H9 (cell line): ENCODE results near the gene SOS1. TPM values are rescaled to one million over a fixed set of nuclear protein-coding genes. Genes with fewer than 3 reads are reported as not detected.

ENCODE experiments used
- DNase-seq: peaks from one replicate; pipeline ENCODE4 v3.0.0-alpha.2; 2017
- H2AFZ ChIP-seq: one replicate; pipeline ENCODE4 v1.6.1; 2013; ENCODE audit warnings: mild to moderate bottlenecking, low read length, control low read depth, moderate library complexity
- H2AK5ac ChIP-seq: 2 replicates; pipeline ENCODE4 v1.6.1; 2013; ENCODE audit warnings: low read length, control low read depth, mixed read lengths; ENCODE audit not compliant: insufficient read length
- H2BK120ac ChIP-seq: one replicate; pipeline ENCODE4 v1.6.1; 2013; ENCODE audit warnings: low read depth, mild to moderate bottlenecking, low read length, control low read depth, inconsistent platforms; ENCODE audit not compliant: poor library complexity, severe bottlenecking
- H2BK12ac ChIP-seq: 2 replicates; pipeline ENCODE4 v1.6.1; 2013; ENCODE audit warnings: low read length, control low read depth, mixed read lengths, low read depth; ENCODE audit not compliant: insufficient read length
- H2BK15ac ChIP-seq: 2 replicates; pipeline ENCODE4 v1.6.1; 2013; ENCODE audit warnings: low read depth, low read length, control low read depth
- H2BK20ac ChIP-seq: one replicate; pipeline ENCODE4 v1.6.1; 2013; ENCODE audit warnings: low read depth, mild to moderate bottlenecking, low read length, control low read depth, inconsistent platforms; ENCODE audit not compliant: poor library complexity, severe bottlenecking
- H2BK5ac ChIP-seq: 2 replicates; pipeline ENCODE4 v1.6.1; 2013; ENCODE audit warnings: low read length, control low read depth, mixed read lengths; ENCODE audit not compliant: insufficient read length
- H3K14ac ChIP-seq: 2 replicates; pipeline ENCODE4 v1.6.1; 2013; ENCODE audit warnings: low read length, control low read depth; ENCODE audit not compliant: insufficient read depth
- H3K18ac ChIP-seq: 2 replicates; pipeline ENCODE4 v1.6.1; 2013; ENCODE audit warnings: low read depth, mild to moderate bottlenecking, mixed read lengths, low read length, control low read depth; ENCODE audit not compliant: insufficient read length
- H3K23ac ChIP-seq: 2 replicates; pipeline ENCODE4 v1.6.1; 2013; ENCODE audit warnings: low read length, control low read depth, mixed read lengths, low read depth; ENCODE audit not compliant: insufficient read length
- H3K23me2 ChIP-seq: 2 replicates; pipeline ENCODE4 v1.6.1; 2013; ENCODE audit warnings: low read depth, mild to moderate bottlenecking, mixed read lengths, low read length, control low read depth; ENCODE audit not compliant: insufficient read length, poor library complexity, severe bottlenecking
- H3K27ac ChIP-seq: 2 replicates; pipeline ENCODE4 v1.5.1; 2013; ENCODE audit warnings: low read length, control low read depth, mixed read lengths, low read depth; ENCODE audit not compliant: insufficient read length
- H3K27me3 ChIP-seq: 2 replicates; pipeline ENCODE4 v1.6.1; 2013; ENCODE audit warnings: low read length, control low read depth, inconsistent platforms; ENCODE audit not compliant: insufficient read depth
- H3K4ac ChIP-seq: 2 replicates; pipeline ENCODE4 v1.6.1; 2013; ENCODE audit warnings: low read depth, mild to moderate bottlenecking, control low read depth, inconsistent platforms, low read length, moderate library complexity
- H3K4me1 ChIP-seq: 2 replicates; pipeline ENCODE4 v1.6.1; 2013; ENCODE audit warnings: low read length, control low read depth, inconsistent platforms; ENCODE audit not compliant: insufficient read depth
- H3K4me2 ChIP-seq: 2 replicates; pipeline ENCODE4 v1.6.1; 2013; ENCODE audit warnings: low read length, control low read depth, mixed read lengths; ENCODE audit not compliant: insufficient read length, insufficient read depth
- H3K56ac ChIP-seq: 2 replicates; pipeline ENCODE4 v1.6.1; 2013; ENCODE audit warnings: low read depth, mild to moderate bottlenecking, mixed read lengths, low read length, control low read depth; ENCODE audit not compliant: insufficient read length
- H3K79me1 ChIP-seq: 2 replicates; pipeline ENCODE4 v1.6.1; 2013; ENCODE audit warnings: low read depth, mild to moderate bottlenecking, moderate library complexity, low read length, control low read depth, inconsistent platforms; ENCODE audit not compliant: insufficient read depth, poor library complexity, severe bottlenecking
- H3K79me2 ChIP-seq: 2 replicates; pipeline ENCODE4 v1.6.1; 2013; ENCODE audit warnings: low read length, control low read depth, inconsistent platforms; ENCODE audit not compliant: insufficient read depth
- H3K9ac ChIP-seq: 2 replicates; pipeline ENCODE4 v1.6.1; 2013; ENCODE audit warnings: low read length, control low read depth, mixed read lengths; ENCODE audit not compliant: insufficient read length; ENCODE audit errors: extremely low read depth
- H3K9me3 ChIP-seq: one replicate; pipeline ENCODE4 v1.6.1; 2013; ENCODE audit warnings: low read depth, low read length, inconsistent platforms; ENCODE audit not compliant: control insufficient read depth
- H3T11ph ChIP-seq: one replicate; pipeline ENCODE4 v1.6.1; 2013; ENCODE audit warnings: mild to moderate bottlenecking, low read length, control low read depth, inconsistent platforms
- H4K20me1 ChIP-seq: one replicate; pipeline ENCODE4 v1.6.1; 2013; ENCODE audit not compliant: control insufficient read depth, insufficient read length, insufficient read depth
- H4K5ac ChIP-seq: 2 replicates; pipeline ENCODE4 v1.6.1; 2013; ENCODE audit warnings: low read depth, mild to moderate bottlenecking, mixed read lengths, low read length, control low read depth; ENCODE audit not compliant: insufficient read length
- H4K8ac ChIP-seq: replicated peaks from 2 replicates; pipeline ENCODE4 v1.6.1; 2013; ENCODE audit warnings: low read length, control low read depth, mixed read lengths, low read depth; ENCODE audit not compliant: insufficient read length
- H4K91ac ChIP-seq: 2 replicates; pipeline ENCODE4 v1.6.1; 2013; ENCODE audit warnings: low read depth, mild to moderate bottlenecking, moderate library complexity, mixed read lengths, low read length, control low read depth; ENCODE audit not compliant: insufficient read length
- H3K27ac Mint-ChIP-seq, 3 experiments: 2 replicates in 2 of 3; 3 replicates in 1 of 3; pipeline ENCODE4 v1.8.0; 2020 to 2021; ENCODE audit warnings: mixed read lengths in 3 of 3, mild to moderate bottlenecking in 1 of 3, moderate library complexity in 1 of 3
- H3K27me3 Mint-ChIP-seq: 2 replicates; pipeline ENCODE4 v1.8.0; 2021; ENCODE audit warnings: low read depth, mild to moderate bottlenecking, moderate library complexity, mixed read lengths
- H3K36me3 Mint-ChIP-seq, 3 experiments: 2 replicates in 2 of 3; 3 replicates in 1 of 3; pipeline ENCODE4 v1.8.0; 2020 to 2021; ENCODE audit warnings: low read depth in 3 of 3, mixed read lengths in 3 of 3; ENCODE audit not compliant: insufficient read depth in 1 of 3
- H3K4me1 Mint-ChIP-seq, 2 experiments: 2 replicates each; pipeline ENCODE4 v1.8.0; 2020; ENCODE audit warnings: mixed read lengths in 2 of 2
- H3K4me3 Mint-ChIP-seq, 2 experiments: 2 replicates in 1 of 2; 3 replicates in 1 of 2; pipeline ENCODE4 v1.8.0; 2020 to 2021; ENCODE audit warnings: mild to moderate bottlenecking in 2 of 2, mixed read lengths in 2 of 2, moderate library complexity in 1 of 2
- H3K9me3 Mint-ChIP-seq, 2 experiments: 2 replicates in 1 of 2; 3 replicates in 1 of 2; pipeline ENCODE4 v1.8.0; 2020; ENCODE audit warnings: mild to moderate bottlenecking in 2 of 2, mixed read lengths in 2 of 2, moderate library complexity in 1 of 2
- CTCF ChIP-seq: fragments of 200-600 bp; sonication (generic); conservative IDR thresholded peaks from 3 replicates; pipeline ENCODE4 v1.8.0; 2021; ENCODE audit warnings: antibody characterized with exemption, mild to moderate bottlenecking
- WGBS: extraction: QIAGEN DNeasy Blood & Tissue Kit; methylation state at CpG from one replicate; pipeline ENCODE4 v1.1.7; 2013; ENCODE audit warnings: missing lambda C conversion rate, low lambda C conversion rate, mixed read lengths; ENCODE audit not compliant: insufficient read length; ENCODE audit errors: extremely low coverage; 5-methylcytosine and 5-hydroxymethylcytosine counted together
- total RNA-seq: library from RNA; stranded (reverse); gene quantifications from 2 replicates; pipeline ENCODE4 v1.2.1, GENCODE V29; 2021

The SOS1 gene
- total RNA-seq, 1 experiment from 2014 or later = 35.8 TPM

DNA sequence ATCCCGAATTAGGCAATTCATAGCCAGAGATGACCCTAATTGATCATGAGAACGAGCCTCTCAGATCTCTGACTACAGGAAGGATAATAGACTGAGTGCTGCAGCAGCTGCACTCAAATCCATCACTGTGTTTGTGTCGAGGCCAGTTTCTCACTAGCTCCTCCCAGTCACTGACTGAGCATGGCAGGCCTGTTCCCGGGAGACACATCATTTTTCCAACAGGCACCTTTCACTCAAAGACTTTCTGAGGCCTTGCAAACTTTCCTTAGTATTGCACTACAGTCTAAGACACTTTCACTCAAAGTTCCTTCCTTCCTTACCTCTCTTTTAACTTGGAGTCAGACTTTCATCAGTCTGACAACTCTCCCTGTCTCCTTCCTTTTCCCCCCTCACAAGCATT is 13.7 kb downstream of the SOS1 start:
- no peak overlapping the region for H2BK15ac ChIP-seq
- H2BK120ac ChIP-seq = no peak overlapping the region
- Mint-ChIP-seq H3K36me3 (peaks cover 4 to 7% (median 5%) of the 10 kb centered on the region in 3 experiments; a peak in 6 of 7 replicates), H3K27me3 (no peaks in the 10 kb centered on the region), H3K4me1 (peaks cover 39 to 41% of the 10 kb centered on the region in 2 experiments), H3K9me3 (no peaks in the 10 kb centered on the region), H3K4me3 (no peak overlapping the region), H3K27ac (peak overlapping the region; percentile 54 to 89 (median 72); a peak in 4 of 7 replicates)
- H2AK5ac ChIP-seq = no peak overlapping the region
- no peaks in the 10 kb centered on the region for H3K27me3 ChIP-seq
- no peak overlapping the region for H3K27ac ChIP-seq
- H3K56ac ChIP-seq = no peak overlapping the region
- no peaks in the 10 kb centered on the region for H3K9me3 ChIP-seq
- DNase-seq = no peak
- H3K23ac ChIP-seq = no peak overlapping the region
- no peak overlapping the region for H3K9ac ChIP-seq
- H4K8ac ChIP-seq = no peak overlapping the region
- H3T11ph ChIP-seq = no peak overlapping the region
- H4K20me1 ChIP-seq = no peaks in the 10 kb centered on the region
- no peaks in the 10 kb centered on the region for H3K23me2 ChIP-seq
- no peak overlapping the region for H3K14ac ChIP-seq
- H2BK20ac ChIP-seq = no peak overlapping the region
- no peaks in the 10 kb centered on the region for H3K4me1 ChIP-seq
- H2BK12ac ChIP-seq = no peak overlapping the region
- H3K79me1 ChIP-seq = peaks cover 11% of the 10 kb centered on the region
- no peak for TF ChIP-seq CTCF
- H4K5ac ChIP-seq = no peak overlapping the region
- H3K4ac ChIP-seq = no peak overlapping the region
- no peak overlapping the region for H3K4me2 ChIP-seq
- H2BK5ac ChIP-seq = no peak overlapping the region
- no peak overlapping the region for H3K18ac ChIP-seq
- peaks cover 11% of the 10 kb centered on the region; the same call in 1 of the 2 replicates for H3K79me2 ChIP-seq
- no peak overlapping the region for H4K91ac ChIP-seq
- WGBS = no CpG with 5 or more reads among the region's 4 CpGs
- no peak overlapping the region for H2AFZ ChIP-seq
